H1 (cell line): ENCODE results near the gene ATP13A3. TPM values are rescaled to one million over a fixed set of nuclear protein-coding genes. Genes with fewer than 3 reads are reported as not detected.

Source experiments
- CHD2 ChIP-seq: IDR thresholded peaks from 2 replicates; pipeline ENCODE4 v1.6.1; 2012; ENCODE audit warnings: low read length, improper control_type of control experiment
- KDM5A ChIP-seq: fragments of 200-600 bp; IDR thresholded peaks from 2 replicates; pipeline ENCODE4 v1.7.1; 2012; ENCODE audit warnings: mild to moderate bottlenecking, low read length, inconsistent platforms, mixed read lengths
- MAX ChIP-seq: IDR thresholded peaks from 2 replicates; pipeline ENCODE4 v1.6.1; 2012; ENCODE audit warnings: inconsistent platforms
- NANOG ChIP-seq: IDR thresholded peaks from 2 replicates; pipeline ENCODE4 v1.6.1; 2011; ENCODE audit warnings: low read length, low read depth, mild to moderate bottlenecking, inconsistent platforms; ENCODE audit not compliant: insufficient read depth, poor library complexity, severe bottlenecking
- RAD21 ChIP-seq, 2 experiments: IDR thresholded peaks in 1 of 2; conservative IDR thresholded peaks in 1 of 2; 2 replicates each; pipeline ENCODE4 v1.6.1; 2011; ENCODE audit warnings: low read depth in 2 of 2, low read length in 2 of 2, improper control_type of control experiment in 1 of 2, inconsistent platforms in 1 of 2, mild to moderate bottlenecking in 1 of 2, moderate library complexity in 1 of 2
- SIRT6 ChIP-seq: IDR thresholded peaks from one replicate; pipeline ENCODE4 v1.7.1; 2012; ENCODE audit warnings: low read length, inconsistent platforms
- SIX5 ChIP-seq: IDR thresholded peaks from 2 replicates; pipeline ENCODE4 v1.6.1; 2011; ENCODE audit warnings: mild to moderate bottlenecking, low read depth, low read length
- USF2 ChIP-seq: IDR thresholded peaks from 2 replicates; pipeline ENCODE4 v1.6.1; 2011; ENCODE audit warnings: low read length, improper control_type of control experiment
- polyA plus RNA-seq, 7 experiments: library from polyadenylated mRNA; depleted of rRNA in 3 of 7; stranded (reverse) in 5 of 7; unstranded in 2 of 7; fragments of >200 nt in 5 of 7; fragments of 200-250 nt in 2 of 7; gene quantifications; 1 replicate in 5 of 7; 2 replicates in 1 of 7; 4 replicates in 1 of 7; pipeline versions ENCODE4 v1.2.1 to v1.2.3, GENCODE V29; 2011 to 2013; ENCODE audit warnings: missing spikeins in 2 of 7, mixed read lengths in 2 of 7
- total RNA-seq: library from RNA; stranded (reverse); fragmentation: NEBNext Ultra II Directional; extraction: Animal tissue kit (Norgen Biotek cat#: 25700); gene quantifications from 2 replicates; pipeline ENCODE4 v1.2.1, GENCODE V29; 2021

Gene ATP13A3
- total and polyA plus RNA-seq, 2 of the 8 experiments (the other 6 are each of a cell fraction or from before 2014, with no cell fraction given), result 18.6 to 92.2 TPM

GRCh38 chr3:194439881-194440550 lies 46.8 kb downstream of the ATP13A3 start (continued):
- TF ChIP-seq USF2, result no peak
- no peak for TF ChIP-seq MAX
- TF ChIP-seq SIRT6, result no peak
- TF ChIP-seq KDM5A, result no peak
- no peak for TF ChIP-seq NANOG
- TF ChIP-seq SIX5, result no peak
- no peak for TF ChIP-seq CHD2
- TF ChIP-seq RAD21 (IDR thresholded peaks at IDR 0.05 in 1 of 2, conservative IDR thresholded peaks at IDR 0.05 in 1 of 2; ENCODE audit: low read depth in 2 of 2, low read length in 2 of 2), result no peak
